Glutamatergic neuron (in vitro differentiated cells): ENCODE data around the gene COX6B2. TPM values are rescaled to one million over a fixed set of nuclear protein-coding genes. Genes with fewer than 3 reads are reported as not detected.

Source experiments
- DNase-seq: peaks from one replicate; pipeline ENCODE4 v3.0.0; 2022
- H3K27ac Mint-ChIP-seq: one replicate; pipeline ENCODE4 v1.8.0; 2020; ENCODE audit warnings: mild to moderate bottlenecking, mixed read lengths, inconsistent platforms; ENCODE audit not compliant: unreplicated experiment
- H3K27me3 Mint-ChIP-seq: one replicate; pipeline ENCODE4 v1.8.0; 2020; ENCODE audit warnings: mild to moderate bottlenecking, moderate library complexity, mixed read lengths, inconsistent platforms; ENCODE audit not compliant: unreplicated experiment
- H3K36me3 Mint-ChIP-seq: one replicate; pipeline ENCODE4 v1.8.0; 2020; ENCODE audit warnings: mild to moderate bottlenecking, mixed read lengths, inconsistent platforms; ENCODE audit not compliant: unreplicated experiment
- H3K4me1 Mint-ChIP-seq: one replicate; pipeline ENCODE4 v1.8.0; 2020; ENCODE audit warnings: mild to moderate bottlenecking, low read depth, mixed read lengths, inconsistent platforms; ENCODE audit not compliant: unreplicated experiment
- H3K4me3 Mint-ChIP-seq: one replicate; pipeline ENCODE4 v1.8.0; 2020; ENCODE audit warnings: mild to moderate bottlenecking, mixed read lengths, inconsistent platforms; ENCODE audit not compliant: unreplicated experiment
- H3K9me3 Mint-ChIP-seq: one replicate; pipeline ENCODE4 v1.8.0; 2020; ENCODE audit warnings: mild to moderate bottlenecking, moderate library complexity, mixed read lengths, inconsistent platforms; ENCODE audit not compliant: unreplicated experiment
- total RNA-seq: library from RNA; stranded (reverse); fragmentation: NEBNext Ultra II Directional; extraction: Animal tissue kit (Norgen Biotek cat#: 25700); gene quantifications from one replicate; pipeline ENCODE4 v1.2.1, GENCODE V29; 2021; ENCODE audit not compliant: unreplicated experiment
- TF ChIP-seq, protein P1 (sequence below): fragments of 200-600 bp; sonication (generic); IDR thresholded peaks from one replicate; pipeline ENCODE4 v1.5.0; 2021; ENCODE audit not compliant: partially characterized antibody, unreplicated experiment

Gene COX6B2
- total RNA-seq, 1 donor from 2014 or later: 2.8 TPM

DNA sequence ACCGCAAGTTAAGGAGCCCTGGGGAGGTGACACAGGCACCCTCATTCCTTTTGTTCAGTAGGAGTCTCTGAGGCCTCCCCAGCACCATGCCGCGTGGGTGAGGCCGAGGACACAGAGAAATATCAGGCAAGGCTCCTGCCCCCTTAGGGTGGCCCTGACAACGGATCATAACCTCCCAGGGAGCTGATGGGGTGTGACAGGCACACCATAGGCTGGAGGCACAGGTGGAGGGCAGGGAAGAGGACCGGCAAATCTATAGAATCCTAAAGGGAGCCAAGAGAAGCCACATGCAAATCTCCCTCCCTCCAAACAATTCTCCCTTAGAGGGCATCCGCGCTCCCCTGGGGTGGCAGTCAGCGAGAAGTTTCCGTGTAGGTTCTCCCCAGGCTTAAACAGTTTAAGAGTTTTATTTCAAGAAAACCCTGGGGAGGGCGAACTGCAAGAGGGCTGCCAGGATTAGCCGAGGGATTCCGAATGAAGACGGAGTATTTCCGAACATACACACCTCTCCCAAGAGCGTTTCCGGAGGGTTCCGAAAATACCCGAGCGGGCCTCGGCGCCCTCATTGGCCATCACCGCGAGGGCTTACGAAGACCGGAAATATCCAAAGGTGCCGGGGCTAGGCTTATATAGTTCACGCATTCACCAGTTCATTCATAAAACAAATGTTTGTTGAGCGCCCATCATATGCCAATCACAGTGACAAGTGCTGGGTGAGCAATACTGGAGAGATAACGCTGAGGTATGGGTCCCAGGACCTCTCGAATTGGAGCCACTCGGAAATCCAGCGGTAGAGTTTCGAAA is 30.6 kb upstream of the COX6B2 start:
- peak overlapping the region; percentile 95 for H3K4me3 Mint-ChIP-seq

DNA sequence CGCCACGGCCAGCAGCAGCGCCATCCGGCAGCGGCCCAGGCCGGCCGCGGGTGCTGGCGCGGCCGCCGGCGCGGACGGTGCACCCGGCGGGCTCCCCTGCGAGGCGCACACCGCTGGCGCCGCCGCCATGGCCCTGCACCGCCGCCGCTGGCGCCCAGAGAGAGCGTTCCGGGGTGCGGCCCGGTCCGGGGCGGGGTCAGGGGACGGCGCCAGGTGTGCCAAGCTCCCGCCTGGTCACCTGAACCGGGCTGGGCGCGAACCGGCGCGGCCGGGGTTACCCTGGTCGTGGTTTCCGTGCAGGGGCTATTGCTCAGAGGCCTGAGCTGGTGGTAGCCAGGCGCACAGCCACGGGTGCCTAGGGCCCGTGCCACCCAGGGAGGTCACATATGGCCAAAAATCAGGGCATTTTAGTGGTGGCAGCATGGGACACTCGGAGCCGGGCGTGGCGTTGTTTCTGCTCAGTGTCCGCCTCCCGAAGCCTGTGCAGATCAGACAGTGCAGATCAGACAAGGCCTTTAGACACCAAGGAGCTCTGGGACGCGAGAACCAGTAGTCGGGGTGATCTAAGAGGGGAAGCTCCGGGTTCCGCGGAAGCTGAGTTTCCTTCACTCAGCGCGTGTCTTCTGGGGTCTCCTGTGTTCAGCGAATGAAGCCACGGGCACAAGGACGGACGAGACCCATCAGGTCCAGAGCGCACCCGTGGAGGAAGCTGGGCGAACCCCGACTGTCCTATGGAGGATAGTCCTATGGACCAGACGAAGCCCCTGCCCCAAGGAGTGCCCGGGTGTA is 29.8 kb upstream of the COX6B2 start, which contains the start of gene TMEM238:
TMEM238 (minus strand) TSS at position 162 of the 789 bp plus-strand sequence; CDS start at position 129, 33 bp downstream.
- TF ChIP-seq, protein P1, sequence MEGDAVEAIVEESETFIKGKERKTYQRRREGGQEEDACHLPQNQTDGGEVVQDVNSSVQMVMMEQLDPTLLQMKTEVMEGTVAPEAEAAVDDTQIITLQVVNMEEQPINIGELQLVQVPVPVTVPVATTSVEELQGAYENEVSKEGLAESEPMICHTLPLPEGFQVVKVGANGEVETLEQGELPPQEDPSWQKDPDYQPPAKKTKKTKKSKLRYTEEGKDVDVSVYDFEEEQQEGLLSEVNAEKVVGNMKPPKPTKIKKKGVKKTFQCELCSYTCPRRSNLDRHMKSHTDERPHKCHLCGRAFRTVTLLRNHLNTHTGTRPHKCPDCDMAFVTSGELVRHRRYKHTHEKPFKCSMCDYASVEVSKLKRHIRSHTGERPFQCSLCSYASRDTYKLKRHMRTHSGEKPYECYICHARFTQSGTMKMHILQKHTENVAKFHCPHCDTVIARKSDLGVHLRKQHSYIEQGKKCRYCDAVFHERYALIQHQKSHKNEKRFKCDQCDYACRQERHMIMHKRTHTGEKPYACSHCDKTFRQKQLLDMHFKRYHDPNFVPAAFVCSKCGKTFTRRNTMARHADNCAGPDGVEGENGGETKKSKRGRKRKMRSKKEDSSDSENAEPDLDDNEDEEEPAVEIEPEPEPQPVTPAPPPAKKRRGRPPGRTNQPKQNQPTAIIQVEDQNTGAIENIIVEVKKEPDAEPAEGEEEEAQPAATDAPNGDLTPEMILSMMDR: no peak
- no peak for DNase-seq
- H3K4me1 Mint-ChIP-seq: peaks cover 17% of the 10 kb centered on the region
- H3K4me3 Mint-ChIP-seq: peak within 1 kb of the TSS; percentile 95
- H3K27ac Mint-ChIP-seq: peak within 1 kb of the TSS; percentile 92
- H3K9me3 Mint-ChIP-seq: peaks cover 24% of the 10 kb centered on the region
- H3K27me3 Mint-ChIP-seq: peaks cover 21% of the 10 kb centered on the region
- no peaks in the 10 kb centered on the region for H3K36me3 Mint-ChIP-seq

More for the DNA sequence above, 30.6 kb upstream of the COX6B2 start:
- TF ChIP-seq, protein P1: no peak
- DNase-seq: peak; percentile 98
- peaks cover 22% of the 10 kb centered on the region for H3K9me3 Mint-ChIP-seq
- H3K27ac Mint-ChIP-seq: peak overlapping the region; percentile 91
- peaks cover 20% of the 10 kb centered on the region for H3K27me3 Mint-ChIP-seq
- H3K36me3 Mint-ChIP-seq: no peaks in the 10 kb centered on the region
- H3K4me1 Mint-ChIP-seq: peaks cover 17% of the 10 kb centered on the region

- Mint-ChIP-seq H3K9me3 (peaks cover 28% of the 10 kb centered on the region), H3K4me1 (peaks cover 17% of the 10 kb centered on the region), H3K36me3 (no peaks in the 10 kb centered on the region), H3K27ac (peak overlapping the region; percentile 92), H3K4me3 (peak overlapping the region; percentile 74), H3K27me3 (peaks cover 23% of the 10 kb centered on the region)
- DNase-seq: peak; percentile 72
- TF ChIP-seq, protein P1: no peak
These were observed 29.0 kb upstream of the COX6B2 start for GRCh38 chr19:55383279-55384130.

- H3K4me3 Mint-ChIP-seq: peak overlapping the region; percentile 74
- peaks cover 16% of the 10 kb centered on the region for H3K4me1 Mint-ChIP-seq
- no peak for DNase-seq
- peaks cover 25% of the 10 kb centered on the region for H3K27me3 Mint-ChIP-seq
- TF ChIP-seq, protein P1: no peak
- no peaks in the 10 kb centered on the region for H3K36me3 Mint-ChIP-seq
- H3K9me3 Mint-ChIP-seq: peaks cover 28% of the 10 kb centered on the region
- H3K27ac Mint-ChIP-seq: peak overlapping the region; percentile 92
These were observed 28.1 kb upstream of the COX6B2 start for GRCh38 chr19:55382522-55383054.
